HepG2 (cell line): ENCODE results near the gene ZNF581. TPM values are rescaled to one million over a fixed set of nuclear protein-coding genes. Genes with fewer than 3 reads are reported as not detected.
A peak's percentile ranks its signal among the peaks of the same experiment; 100 is the strongest.

Source experiments
- ATAC-seq: fragments of 200-7000 bp; cut with Tn5 transposase; 3 replicates; pipeline ENCODE4 v1.9.1; 2020; ENCODE audit warnings: mild to moderate bottlenecking, moderate library complexity
- BruUV-seq: library from RNA; stranded (reverse); fragments of 400-500 nt; replicated peaks from 2 replicates; lab custom pipeline; 2021; lab: Mats Ljungman, UMichigan
- CTCF ChIA-PET: fragments of 300-600 bp; formaldehyde crosslinking; extraction: SDS; loops from one replicate; lab custom pipeline; 2021; ENCODE audit warnings: low total read pairs, inconsistent platforms, low intra/inter-chr PET ratio; lab: Yijun Ruan, JAX
- POLR2A ChIA-PET: fragments of 350-600 bp; sonication (Branson Sonifier 250); formaldehyde crosslinking; loops from one replicate; lab custom pipeline; 2020; ENCODE audit warnings: antibody characterized with exemption, inconsistent platforms; lab: Yijun Ruan, JAX
- DNase-seq: peaks from one replicate; pipeline ENCODE4 v3.0.0-alpha.2; 2015; ENCODE audit warnings: low spot score
- FAIRE-seq: peaks from 3 replicates; lab custom pipeline; 2011; peaks lifted over from hg19 to GRCh38; lab: Jason Lieb, UNC
- H2AFZ ChIP-seq: one replicate; pipeline ENCODE4 v1.6.1; 2011; ENCODE audit warnings: low read length, inconsistent platforms
- H3K27ac ChIP-seq: fragments of 300-600 bp; 3 replicates; pipeline ENCODE4 v1.8.0; 2011; ENCODE audit warnings: mixed run types, mild to moderate bottlenecking, mixed read lengths, low read length, inconsistent platforms; ENCODE audit not compliant: insufficient read depth; ENCODE audit errors: extremely low read length
- H3K27me3 ChIP-seq, 2 experiments: fragments of 200-600 bp in 1 of 2; 2 replicates in 1 of 2; 3 replicates in 1 of 2; pipeline versions ENCODE4 v1.6.0 to v1.8.0; 2011; ENCODE audit warnings: low read length in 2 of 2, mild to moderate bottlenecking in 2 of 2, moderate library complexity in 2 of 2, inconsistent platforms in 1 of 2; ENCODE audit not compliant: insufficient read depth in 2 of 2, control insufficient read depth in 1 of 2
- H3K36me3 ChIP-seq, 2 experiments: fragments of 200-600 bp in 1 of 2; replicated peaks in 1 of 2; 2 replicates in 1 of 2; 3 replicates in 1 of 2; pipeline versions ENCODE4 v1.5.1 to v1.8.0; 2011; ENCODE audit warnings: low read length in 2 of 2, inconsistent platforms in 1 of 2; ENCODE audit not compliant: insufficient read depth in 2 of 2, control insufficient read depth in 1 of 2
- H3K4me1 ChIP-seq: 2 replicates; pipeline ENCODE4 v1.5.1; 2012; ENCODE audit warnings: low read length, inconsistent platforms; ENCODE audit not compliant: insufficient read depth
- H3K4me2 ChIP-seq: 2 replicates; pipeline ENCODE4 v1.6.0; 2011; ENCODE audit warnings: low read depth, low read length, inconsistent platforms
- H3K4me3 ChIP-seq, 3 experiments: fragments of 200-600 bp in 1 of 3; sonication (generic), shearing (Covaris generic) in 1 of 3; replicated peaks in 1 of 3; 2 replicates each; pipeline ENCODE4 v1.5.1; 2011 to 2016; ENCODE audit warnings: low read length in 3 of 3, inconsistent platforms in 2 of 3, low read depth in 2 of 3, mild to moderate bottlenecking in 2 of 3, control low read depth in 1 of 3, mixed read lengths in 1 of 3; ENCODE audit not compliant: insufficient read depth in 1 of 3
- H3K79me2 ChIP-seq: one replicate; pipeline ENCODE4 v1.6.1; 2011; ENCODE audit warnings: low read length, inconsistent platforms; ENCODE audit not compliant: insufficient read depth
- H3K9ac ChIP-seq: 2 replicates; pipeline ENCODE4 v1.6.0; 2011; ENCODE audit warnings: mild to moderate bottlenecking, low read depth, low read length, inconsistent platforms; ENCODE audit not compliant: insufficient read depth
- H3K9me3 ChIP-seq: 2 replicates; pipeline ENCODE4 v1.5.1; 2012; ENCODE audit warnings: mild to moderate bottlenecking, low read length
- H4K20me1 ChIP-seq: 2 replicates; pipeline ENCODE4 v1.6.0; 2011; ENCODE audit warnings: inconsistent platforms, mild to moderate bottlenecking, low read length, moderate library complexity; ENCODE audit not compliant: insufficient read depth
- RFX1 ChIP-seq: fragments of 450-650 bp; IDR thresholded peaks from 2 replicates; pipeline ENCODE4 v1.6.1; 2017
- ZNF205 ChIP-seq: IDR thresholded peaks from 2 replicates; pipeline ENCODE4 v1.6.1; 2018; ENCODE audit warnings: missing biosample characterization, missing genetic modification reagents
- WGBS: methylation state at CpG from one replicate; pipeline ENCODE4 v1.1.6; 2017; ENCODE audit warnings: low lambda C conversion rate; 5-methylcytosine and 5-hydroxymethylcytosine counted together
- in situ Hi-C: cut with HindIII; loops from 2 replicates; pipeline ENCODE4 v1.10.0; 2017; ENCODE audit warnings: low pct_unique_long_range_greater_than_20kb; ENCODE audit not compliant: extremely low pct_ligation_motif_present
- intact Hi-C: fragments of 100-400 bp; cut with micrococcal nuclease; formaldehyde crosslinking; loops from one replicate; pipeline ENCODE4 v1.10.0; 2022; ENCODE audit not compliant: unreplicated experiment
- polyA plus RNA-seq, 8 experiments: library from polyadenylated mRNA; depleted of rRNA in 3 of 8; stranded (reverse) in 7 of 8; unstranded in 1 of 8; fragments of >200 nt; fragmentation: Illumina TruSeq in 4 of 8; extraction: Trizol in 4 of 8; gene quantifications; 2 replicates each; pipeline versions ENCODE4 v1.2.1 to v1.2.3, GENCODE V29; 2011 to 2016; ENCODE audit warnings: low read depth in 4 of 8, missing spikeins in 1 of 8, mixed read lengths in 1 of 8; ENCODE audit not compliant: insufficient read depth in 1 of 8
- total RNA-seq, 5 experiments: library from RNA; depleted of rRNA; stranded (reverse); fragments of >200 nt; fragmentation: Illumina TruSeq; extraction: Trizol; gene quantifications; 2 replicates each; pipeline ENCODE4 v1.2.3, GENCODE V29; 2016; ENCODE audit warnings: low read depth in 1 of 5
- TF ChIP-seq, protein P1 (sequence below): sonication (generic); formaldehyde crosslinking; IDR thresholded peaks from 2 replicates; pipeline ENCODE4 v1.9.0; 2021; ENCODE audit warnings: mild to moderate bottlenecking, missing genetic modification reagents

The ZNF581 gene
- total and polyA plus RNA-seq, 2 of the 13 experiments (the other 11 are each of a cell fraction or from before 2014, with no cell fraction given): 19.6 to 49.5 TPM

DNA sequence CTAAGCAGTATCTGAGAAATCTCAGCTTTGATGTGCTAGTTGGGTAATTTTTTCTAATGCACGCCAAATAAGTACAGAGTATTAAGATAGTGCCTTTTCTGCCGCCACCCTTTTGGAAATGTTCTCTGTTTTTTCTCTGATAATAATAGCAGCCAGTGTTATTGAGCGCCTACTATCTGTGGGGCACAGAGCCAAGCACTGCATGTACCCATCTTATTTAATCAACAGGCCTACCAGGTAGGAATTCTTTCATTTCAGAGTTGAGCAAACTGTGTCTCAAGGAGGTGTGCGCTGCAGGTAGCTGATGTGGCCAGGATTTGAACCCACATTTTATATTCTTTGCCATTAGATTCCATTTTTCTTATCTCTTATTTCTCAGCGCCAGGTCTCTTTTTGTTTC is 32.9 kb downstream of the ZNF581 start:
- FAIRE-seq (no peak), ATAC-seq (no peak), DNase-seq (no peak)
- peak overlapping the region; percentile 94 for H3K9ac ChIP-seq
- in situ Hi-C loops: no loop called here
- H3K4me1 ChIP-seq: peaks cover 48% of the 10 kb centered on the region
- H3K4me2 ChIP-seq: peak overlapping the region; percentile 64
- peaks cover 67% of the 10 kb centered on the region for H3K79me2 ChIP-seq
- no peak overlapping the region for H2AFZ ChIP-seq
- peak overlapping the region; percentile 62 for H3K27ac ChIP-seq
- TSS peak; percentile 46 for BruUV-seq
- peaks cover 27 to 54% of the 10 kb centered on the region in 2 experiments; a peak in 4 of 5 replicates for H3K36me3 ChIP-seq
- TF ChIP-seq, protein P1, sequence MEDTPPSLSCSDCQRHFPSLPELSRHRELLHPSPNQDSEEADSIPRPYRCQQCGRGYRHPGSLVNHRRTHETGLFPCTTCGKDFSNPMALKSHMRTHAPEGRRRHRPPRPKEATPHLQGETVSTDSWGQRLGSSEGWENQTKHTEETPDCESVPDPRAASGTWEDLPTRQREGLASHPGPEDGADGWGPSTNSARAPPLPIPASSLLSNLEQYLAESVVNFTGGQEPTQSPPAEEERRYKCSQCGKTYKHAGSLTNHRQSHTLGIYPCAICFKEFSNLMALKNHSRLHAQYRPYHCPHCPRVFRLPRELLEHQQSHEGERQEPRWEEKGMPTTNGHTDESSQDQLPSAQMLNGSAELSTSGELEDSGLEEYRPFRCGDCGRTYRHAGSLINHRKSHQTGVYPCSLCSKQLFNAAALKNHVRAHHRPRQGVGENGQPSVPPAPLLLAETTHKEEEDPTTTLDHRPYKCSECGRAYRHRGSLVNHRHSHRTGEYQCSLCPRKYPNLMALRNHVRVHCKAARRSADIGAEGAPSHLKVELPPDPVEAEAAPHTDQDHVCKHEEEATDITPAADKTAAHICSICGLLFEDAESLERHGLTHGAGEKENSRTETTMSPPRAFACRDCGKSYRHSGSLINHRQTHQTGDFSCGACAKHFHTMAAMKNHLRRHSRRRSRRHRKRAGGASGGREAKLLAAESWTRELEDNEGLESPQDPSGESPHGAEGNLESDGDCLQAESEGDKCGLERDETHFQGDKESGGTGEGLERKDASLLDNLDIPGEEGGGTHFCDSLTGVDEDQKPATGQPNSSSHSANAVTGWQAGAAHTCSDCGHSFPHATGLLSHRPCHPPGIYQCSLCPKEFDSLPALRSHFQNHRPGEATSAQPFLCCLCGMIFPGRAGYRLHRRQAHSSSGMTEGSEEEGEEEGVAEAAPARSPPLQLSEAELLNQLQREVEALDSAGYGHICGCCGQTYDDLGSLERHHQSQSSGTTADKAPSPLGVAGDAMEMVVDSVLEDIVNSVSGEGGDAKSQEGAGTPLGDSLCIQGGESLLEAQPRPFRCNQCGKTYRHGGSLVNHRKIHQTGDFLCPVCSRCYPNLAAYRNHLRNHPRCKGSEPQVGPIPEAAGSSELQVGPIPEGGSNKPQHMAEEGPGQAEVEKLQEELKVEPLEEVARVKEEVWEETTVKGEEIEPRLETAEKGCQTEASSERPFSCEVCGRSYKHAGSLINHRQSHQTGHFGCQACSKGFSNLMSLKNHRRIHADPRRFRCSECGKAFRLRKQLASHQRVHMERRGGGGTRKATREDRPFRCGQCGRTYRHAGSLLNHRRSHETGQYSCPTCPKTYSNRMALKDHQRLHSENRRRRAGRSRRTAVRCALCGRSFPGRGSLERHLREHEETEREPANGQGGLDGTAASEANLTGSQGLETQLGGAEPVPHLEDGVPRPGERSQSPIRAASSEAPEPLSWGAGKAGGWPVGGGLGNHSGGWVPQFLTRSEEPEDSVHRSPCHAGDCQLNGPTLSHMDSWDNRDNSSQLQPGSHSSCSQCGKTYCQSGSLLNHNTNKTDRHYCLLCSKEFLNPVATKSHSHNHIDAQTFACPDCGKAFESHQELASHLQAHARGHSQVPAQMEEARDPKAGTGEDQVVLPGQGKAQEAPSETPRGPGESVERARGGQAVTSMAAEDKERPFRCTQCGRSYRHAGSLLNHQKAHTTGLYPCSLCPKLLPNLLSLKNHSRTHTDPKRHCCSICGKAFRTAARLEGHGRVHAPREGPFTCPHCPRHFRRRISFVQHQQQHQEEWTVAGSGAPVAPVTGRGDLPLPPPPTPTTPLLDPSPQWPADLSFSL: no peak
- TF ChIP-seq ZNF205 (CRISPR knock-in tag) (peak; percentile 96), RFX1 (no peak)
- H3K4me3 ChIP-seq: peak overlapping the region; percentile 77 to 89 (median 89)
- intact Hi-C loops: no loop called here
- peaks cover 7% of the 10 kb centered on the region for H4K20me1 ChIP-seq
- WGBS: 88% methylated on average over 5 of the region's 5 CpGs
- no peaks in the 10 kb centered on the region for H3K9me3 ChIP-seq
- POLR2A ChIA-PET: no interaction called here
- CTCF ChIA-PET: no interaction called here
- H3K27me3 ChIP-seq: no peaks in the 10 kb centered on the region; a peak in 1 of 5 replicates
